Loucy (cell line): ENCODE data around the gene ZNF132.
"Not testable (repeated sequence)": the region's sequence is repeated elsewhere in the genome, so short reads cannot be mapped to it uniquely, and the experiment has no call there.

Source experiments
- H2AFZ ChIP-seq: fragments of 200-600 bp; sonication (generic); 2 replicates; pipeline ENCODE4 v1.6.0; 2016; ENCODE audit warnings: antibody characterized with exemption, mild to moderate bottlenecking, low read length, moderate library complexity
- H3F3A ChIP-seq: fragments of 200-600 bp; 2 replicates; pipeline ENCODE4 v1.6.0; 2016; ENCODE audit warnings: antibody characterized with exemption, low read depth, mild to moderate bottlenecking
- H3K27me3 ChIP-seq: fragments of 200-600 bp; sonication (generic); 2 replicates; pipeline ENCODE4 v1.6.1; 2014; ENCODE audit warnings: low read length, mild to moderate bottlenecking; ENCODE audit not compliant: insufficient read depth, poor library complexity, severe bottlenecking
- H3K36me3 ChIP-seq: fragments of 200-600 bp; sonication (generic); 2 replicates; pipeline ENCODE4 v1.6.1; 2016; ENCODE audit warnings: low read length; ENCODE audit not compliant: insufficient read depth
- H3K4me1 ChIP-seq: fragments of 200-600 bp; sonication (generic); 2 replicates; pipeline ENCODE4 v1.5.1; 2014; ENCODE audit warnings: low read length, mild to moderate bottlenecking; ENCODE audit not compliant: insufficient read depth, poor library complexity, severe bottlenecking
- H3K4me2 ChIP-seq: fragments of 200-600 bp; sonication (generic); 2 replicates; pipeline ENCODE4 v1.6.0; 2014; ENCODE audit warnings: antibody characterized with exemption, low read length, low read depth, mild to moderate bottlenecking; ENCODE audit not compliant: poor library complexity, severe bottlenecking
- H3K4me3 ChIP-seq: fragments of 200-600 bp; sonication (generic); 2 replicates; pipeline ENCODE4 v1.5.1; 2014; ENCODE audit warnings: low read length, mild to moderate bottlenecking, mixed read lengths; ENCODE audit not compliant: poor library complexity, severe bottlenecking
- H3K79me2 ChIP-seq: fragments of 200-600 bp; sonication (generic); 2 replicates; pipeline ENCODE4 v1.6.1; 2014; ENCODE audit warnings: low read length; ENCODE audit not compliant: insufficient read depth
- H3K9ac ChIP-seq: fragments of 200-600 bp; sonication (generic); 2 replicates; pipeline ENCODE4 v1.6.0; 2014; ENCODE audit warnings: mild to moderate bottlenecking, low read depth, low read length, moderate library complexity; ENCODE audit not compliant: poor library complexity, severe bottlenecking
- H3K9me2 ChIP-seq: fragments of 200-600 bp; sonication (generic); replicated peaks from 2 replicates; pipeline ENCODE4 v1.6.1; 2016; ENCODE audit warnings: low read depth, low read length, mixed read lengths
- H3K9me3 ChIP-seq: fragments of 200-600 bp; sonication (generic); 2 replicates; pipeline ENCODE4 v1.6.1; 2014; ENCODE audit warnings: mild to moderate bottlenecking, antibody characterized with exemption, low read length, low read depth; ENCODE audit not compliant: insufficient read depth
- H4K20me1 ChIP-seq: fragments of 200-600 bp; sonication (generic); 2 replicates; pipeline ENCODE4 v1.6.0; 2014; ENCODE audit warnings: antibody characterized with exemption, low read length, mild to moderate bottlenecking; ENCODE audit not compliant: insufficient read depth, poor library complexity, severe bottlenecking
- CTCF ChIP-seq: fragments of 200-600 bp; sonication (generic); conservative IDR thresholded peaks from 2 replicates; pipeline ENCODE4 v1.5.1; 2014; ENCODE audit warnings: mild to moderate bottlenecking, antibody characterized with exemption, low read length
- EZH2phosphoT487 ChIP-seq: fragments of 200-600 bp; IDR thresholded peaks from 2 replicates; pipeline ENCODE4 v1.6.1; 2018; ENCODE audit warnings: antibody characterized with exemption, mild to moderate bottlenecking, moderate library complexity, borderline replicate concordance

The ZNF132 gene

GRCh38 chr19:58451358-58452101 lies 11.6 kb upstream of the ZNF132 start, which contains the start of gene ZNF324B:
Gene ZNF324B, plus strand, starts transcription at chr19:58451622. Its CDS starts 2,080 bp downstream, at chr19:58453702.
- no peaks in the 10 kb centered on the region for H4K20me1 ChIP-seq
- H3F3A ChIP-seq = no peaks in the 10 kb centered on the region
- H2AFZ ChIP-seq = peak within 1 kb of the TSS; percentile 83
- TF ChIP-seq CTCF = no peak
- no peak for TF ChIP-seq EZH2phosphoT487
- no peaks in the 10 kb centered on the region for H3K36me3 ChIP-seq
- H3K9ac ChIP-seq = peak within 1 kb of the TSS; percentile 75
- peak within 1 kb of the TSS; percentile 82 for H3K4me3 ChIP-seq
- H3K9me3 ChIP-seq = peaks cover 6% of the 10 kb centered on the region; the same call in 1 of the 2 replicates
- H3K4me1 ChIP-seq = peaks cover 14% of the 10 kb centered on the region
- no peaks in the 10 kb centered on the region for H3K9me2 ChIP-seq
- H3K27me3 ChIP-seq = no peaks in the 10 kb centered on the region
- peak within 1 kb of the TSS; percentile 90 for H3K4me2 ChIP-seq
- H3K79me2 ChIP-seq = no peaks in the 10 kb centered on the region

GRCh38 chr19:58450856-58451357 lies 11.0 kb upstream of the ZNF132 start:
- H3K9me3 ChIP-seq = peaks cover 6% of the 10 kb centered on the region; the same call in 1 of the 2 replicates
- no peaks in the 10 kb centered on the region for H4K20me1 ChIP-seq
- H3K9me2 ChIP-seq = no peaks in the 10 kb centered on the region
- no peaks in the 10 kb centered on the region for H3K27me3 ChIP-seq
- H2AFZ ChIP-seq = peak overlapping the region; percentile 72
- H3K4me3 ChIP-seq = peak overlapping the region; percentile 82
- no peaks in the 10 kb centered on the region for H3K79me2 ChIP-seq
- no peaks in the 10 kb centered on the region for H3F3A ChIP-seq
- H3K9ac ChIP-seq = no peak overlapping the region
- H3K4me1 ChIP-seq = peaks cover 14% of the 10 kb centered on the region
- no peaks in the 10 kb centered on the region for H3K36me3 ChIP-seq
- TF ChIP-seq CTCF (no peak), EZH2phosphoT487 (no peak)
- peak overlapping the region; percentile 90 for H3K4me2 ChIP-seq

GRCh38 chr19:58449980-58450379 lies 10.0 kb upstream of the ZNF132 start:
- H3K79me2 ChIP-seq, H3K9ac ChIP-seq, H3K9me3 ChIP-seq, H3F3A ChIP-seq, H3K27me3 ChIP-seq, H4K20me1 ChIP-seq, H3K9me2 ChIP-seq, H3K36me3 ChIP-seq, H3K4me2 ChIP-seq, H3K4me3 ChIP-seq, H2AFZ ChIP-seq: not testable (repeated sequence)
- H3K4me1 ChIP-seq = peaks cover 14% of the 10 kb centered on the region

GRCh38 chr19:58448860-58449259 lies 8.9 kb upstream of the ZNF132 start:
- not testable (repeated sequence) for H3K4me2 ChIP-seq, H3K79me2 ChIP-seq, H3K9ac ChIP-seq, H3K36me3 ChIP-seq, H3K27me3 ChIP-seq, H4K20me1 ChIP-seq, H3K9me3 ChIP-seq, H3F3A ChIP-seq, H3K4me3 ChIP-seq, H2AFZ ChIP-seq, H3K9me2 ChIP-seq
- H3K4me1 ChIP-seq = peaks cover 14% of the 10 kb centered on the region

GRCh38 chr19:58442986-58443385 lies 3.0 kb upstream of the ZNF132 start:
- H3F3A ChIP-seq, H4K20me1 ChIP-seq, H3K27me3 ChIP-seq, H3K4me1 ChIP-seq, H3K36me3 ChIP-seq, H3K9ac ChIP-seq, H3K9me3 ChIP-seq, H3K4me2 ChIP-seq, H3K9me2 ChIP-seq, H3K4me3 ChIP-seq, H2AFZ ChIP-seq, H3K79me2 ChIP-seq: not testable (repeated sequence)
